ENCODE results near the gene SMAP1. TPM values are rescaled to one million over a fixed set of nuclear protein-coding genes. Genes with fewer than 3 reads are reported as not detected.

Gene SMAP1
- total and polyA plus RNA-seq, 12 donors: 11.3 to 39.8 (median 24.2) TPM

- no peaks in the 10 kb centered on the region for H3K9me3 ChIP-seq (replicated peaks in 1 of 3)
- no peak overlapping the region for H3K4me3 ChIP-seq
- intact Hi-C loops (cut with DNase I): no loop called here
- no peaks in the 10 kb centered on the region for H3K27me3 ChIP-seq
- H3K36me3 ChIP-seq (replicated peaks in 1 of 2): no peaks in the 10 kb centered on the region
- no peak for DNase-seq
- no peaks in the 10 kb centered on the region for H3K4me1 ChIP-seq (replicated peaks in 1 of 2)
- TF ChIP-seq CTCF (IDR thresholded peaks at IDR 0.05) (no peak), POLR2A (IDR thresholded peaks at IDR 0.05) (no peak)
- H3K27ac ChIP-seq: no peak overlapping the region
- 95 to 99% (median 98%) methylated on average over 2 of the region's 2 CpGs for WGBS, 4 donors
These were observed 154.1 kb downstream of the SMAP1 start for GRCh38 chr6:70821751-70822150.

GRCh38 chr6:70823651-70824050 lies 156.0 kb downstream of the SMAP1 start:
- H3K27ac ChIP-seq: no peak overlapping the region
- H3K36me3 ChIP-seq (replicated peaks in 1 of 2): no peaks in the 10 kb centered on the region
- H3K4me1 ChIP-seq (replicated peaks in 1 of 2): no peaks in the 10 kb centered on the region
- no peak overlapping the region for H3K4me3 ChIP-seq
- TF ChIP-seq POLR2A (IDR thresholded peaks at IDR 0.05): no peak
- no peak for TF ChIP-seq CTCF (IDR thresholded peaks at IDR 0.05)
- no peaks in the 10 kb centered on the region for H3K27me3 ChIP-seq
- DNase-seq: no peak
- 76 to 95% (median 92%) methylated on average over 1 of the region's 1 CpG for WGBS, 4 donors
- H3K9me3 ChIP-seq (replicated peaks in 1 of 3): no peaks in the 10 kb centered on the region
- intact Hi-C loops (cut with DNase I): no loop called here

DNA sequence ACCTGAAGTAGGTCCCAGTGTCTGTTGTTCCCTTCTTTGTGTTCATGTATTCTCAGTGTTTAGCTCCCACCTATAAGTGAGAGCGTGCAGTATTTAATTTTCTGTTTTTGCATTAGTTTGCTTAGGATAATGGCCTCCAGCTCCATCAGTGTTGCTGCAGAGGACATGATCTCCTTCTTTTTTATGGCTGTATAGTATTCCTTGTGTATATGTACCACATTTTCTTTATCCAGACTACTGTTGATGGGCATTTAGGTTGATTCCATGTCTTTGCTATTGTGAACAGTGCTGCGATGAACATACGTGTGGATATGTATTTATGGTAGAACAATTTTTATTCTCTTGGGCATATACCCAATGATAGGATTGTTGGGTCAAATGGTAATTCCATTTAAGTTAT lies 163.7 kb downstream of the SMAP1 start:
- Histone ChIP-seq H3K36me3 (replicated peaks in 1 of 2) (no peaks in the 10 kb centered on the region), H3K4me3 (no peak overlapping the region), H3K9me3 (replicated peaks in 1 of 3) (no peaks in the 10 kb centered on the region), H3K27ac (no peak overlapping the region), H3K27me3 (no peaks in the 10 kb centered on the region), H3K4me1 (replicated peaks in 1 of 2) (peaks cover 0 to 6% of the 10 kb centered on the region in 2 donors)
- WGBS, 4 donors: 98 to 100% (median 98%) methylated on average over 3 of the region's 3 CpGs
- no peak for TF ChIP-seq CTCF (IDR thresholded peaks at IDR 0.05)
- no peak for TF ChIP-seq POLR2A (IDR thresholded peaks at IDR 0.05)
- intact Hi-C loops (cut with DNase I): no loop called here
- DNase-seq: no peak

GRCh38 chr6:70834520-70834919 lies 166.8 kb downstream of the SMAP1 start:
- H3K4me1 ChIP-seq (replicated peaks in 1 of 2): peaks cover 0 to 13% of the 10 kb centered on the region in 2 donors
- intact Hi-C loops (cut with DNase I): no loop called here
- H3K4me3 ChIP-seq: no peak overlapping the region
- H3K27ac ChIP-seq: no peak overlapping the region
- 28 to 47% (median 36%) methylated on average over 2 of the region's 2 CpGs for WGBS, 4 donors
- no peaks in the 10 kb centered on the region for H3K36me3 ChIP-seq (replicated peaks in 1 of 2)
- DNase-seq: no peak
- H3K27me3 ChIP-seq: no peaks in the 10 kb centered on the region
- H3K9me3 ChIP-seq (replicated peaks in 1 of 3): no peaks in the 10 kb centered on the region
- TF ChIP-seq POLR2A (IDR thresholded peaks at IDR 0.05) (no peak), CTCF (IDR thresholded peaks at IDR 0.05) (no peak)

All from adrenal gland (tissue), 12 donors.